ENCODE measurements around the gene TMEM181. TPM values are rescaled to one million over a fixed set of nuclear protein-coding genes. Genes with fewer than 3 reads are reported as not detected.
"Not testable (repeated sequence)": the region's sequence is repeated elsewhere in the genome, so short reads cannot be mapped to it uniquely, and the experiment has no call there.

The TMEM181 gene
- polyA plus RNA-seq, 1 of the 3 experiments (the other 2 are of a cell fraction) = 19.5 TPM

GRCh38 chr6:158556113-158556512, 3.8 kb upstream of the TMEM181 start:
- TF ChIP-seq RAD21 (IDR thresholded peaks at IDR 0.05; ENCODE audit: low read length) = no peak
- no peak for TF ChIP-seq RXRA (IDR thresholded peaks at IDR 0.05; ENCODE audit: borderline replicate concordance, low read depth)
- no peak for TF ChIP-seq ZBTB33 (IDR thresholded peaks at IDR 0.05; ENCODE audit: borderline replicate concordance, low read depth)
- TF ChIP-seq USF1 (IDR thresholded peaks at IDR 0.05; ENCODE audit: borderline replicate concordance, low read depth) = no peak
- no peak for TF ChIP-seq NFIC (IDR thresholded peaks at IDR 0.05; ENCODE audit: borderline replicate concordance)
- TF ChIP-seq CHD2 (IDR thresholded peaks at IDR 0.05; ENCODE audit: low read length, partially characterized antibody) = no peak
- TF ChIP-seq RFX5 (IDR thresholded peaks at IDR 0.05; ENCODE audit: low read length) = no peak
- WGBS (ENCODE audit: low lambda C conversion rate) = 83% methylated on average over 7 of the region's 7 CpGs
- H3F3A ChIP-seq (replicated peaks; ENCODE audit: insufficient read depth) = no peaks in the 10 kb centered on the region
- H3K9me3 ChIP-seq = no peaks in the 10 kb centered on the region
- H3K27me3 ChIP-seq (ENCODE audit: insufficient read depth) = no peaks in the 10 kb centered on the region
- H3K79me2 ChIP-seq (ENCODE audit: insufficient read depth) = peaks cover 10% of the 10 kb centered on the region
- peaks cover 3 to 13% of the 10 kb centered on the region in 2 experiments; a peak in 3 of 4 replicates for H3K4me1 ChIP-seq (ENCODE audit: control insufficient read depth in 1 of 2, insufficient read depth in 2 of 2, low read depth in 1 of 2, low read length in 1 of 2)
- ChIA-PET CTCF (interaction anchor here (1.3 to 4.2 kb wide), 2 partner anchors 41 to 335 kb away, joined by 3 to 14 read pairs; no protein-coding TSS in a partner anchor), POLR2A (no interaction called here)
- no peak overlapping the region for H3K4me3 ChIP-seq (ENCODE audit: low read depth in 2 of 2, low read length in 1 of 2)
- no peak for DNase-seq
- no peak overlapping the region for H3K9ac ChIP-seq
- no peak overlapping the region for H3K4me2 ChIP-seq
- H3K36me3 ChIP-seq (replicated peaks in 1 of 2; ENCODE audit: control insufficient read depth in 1 of 2, insufficient read depth in 2 of 2, low read length in 1 of 2) = no peaks in the 10 kb centered on the region
- no peak overlapping the region for H2AFZ ChIP-seq (ENCODE audit: low read depth)
- H3K9me2 ChIP-seq = no peaks in the 10 kb centered on the region
- H3K27ac ChIP-seq (ENCODE audit: low read depth in 2 of 2, low read length in 1 of 2) = no peak overlapping the region
- H4K20me1 ChIP-seq (ENCODE audit: insufficient read depth) = peaks cover 1% of the 10 kb centered on the region

- not testable (repeated sequence) for H3F3A ChIP-seq (replicated peaks; ENCODE audit: insufficient read depth); H2AFZ ChIP-seq (ENCODE audit: low read depth); H3K9ac ChIP-seq; H3K9me2 ChIP-seq; DNase-seq; H3K9me3 ChIP-seq; H3K27me3 ChIP-seq (ENCODE audit: insufficient read depth); H3K27ac ChIP-seq (ENCODE audit: low read depth in 2 of 2, low read length in 1 of 2); H3K4me3 ChIP-seq (ENCODE audit: low read depth in 2 of 2, low read length in 1 of 2); H3K36me3 ChIP-seq (replicated peaks in 1 of 2; ENCODE audit: control insufficient read depth in 1 of 2, insufficient read depth in 2 of 2, low read length in 1 of 2); H4K20me1 ChIP-seq (ENCODE audit: insufficient read depth); H3K4me2 ChIP-seq
- peaks cover 20% of the 10 kb centered on the region for H3K79me2 ChIP-seq (ENCODE audit: insufficient read depth)
- POLR2A ChIA-PET = interaction anchor here (1.2 kb wide), 1 partner anchor 20 kb away, joined by 3 read pairs; no protein-coding TSS in a partner anchor
- WGBS (ENCODE audit: low lambda C conversion rate) = 100% methylated on average over 3 of the region's 3 CpGs
- peaks cover 11 to 23% of the 10 kb centered on the region in 2 experiments; a peak in 3 of 4 replicates for H3K4me1 ChIP-seq (ENCODE audit: control insufficient read depth in 1 of 2, insufficient read depth in 2 of 2, low read depth in 1 of 2, low read length in 1 of 2)
- CTCF ChIA-PET = interaction anchor here (0.9 to 1.3 kb wide), 2 partner anchors 40 to 336 kb away, joined by 3 to 5 read pairs; no protein-coding TSS in a partner anchor
Measured at GRCh38 chr6:158557110-158557509, 2.8 kb upstream of the TMEM181 start.

GRCh38 chr6:158557927-158558326, 2.0 kb upstream of the TMEM181 start:
- ChIA-PET POLR2A (interaction anchor here (0.6 to 1.2 kb wide), 2 partner anchors 21 to 55 kb away, joined by 3 read pairs; no protein-coding TSS in a partner anchor), CTCF (interaction anchor here (0.8 to 1.1 kb wide), 4 partner anchors 19 to 344 kb away, joined by 3 to 5 read pairs (median 4); no protein-coding TSS in a partner anchor)
- peaks cover 11 to 27% of the 10 kb centered on the region in 2 experiments; a peak in 3 of 4 replicates for H3K4me1 ChIP-seq (ENCODE audit: control insufficient read depth in 1 of 2, insufficient read depth in 2 of 2, low read depth in 1 of 2, low read length in 1 of 2)
- TF ChIP-seq EZH2phosphoT487 (IDR thresholded peaks at IDR 0.05; ENCODE audit: borderline replicate concordance, low read depth) (no peak), RFX5 (IDR thresholded peaks at IDR 0.05; ENCODE audit: low read length) (no peak), USF2 (IDR thresholded peaks at IDR 0.05; ENCODE audit: borderline replicate concordance, low read depth, low read length) (no peak), ZBTB33 (IDR thresholded peaks at IDR 0.05; ENCODE audit: borderline replicate concordance, low read depth) (no peak), PBX3 (IDR thresholded peaks at IDR 0.05) (no peak), YY1 (IDR thresholded peaks at IDR 0.05; ENCODE audit: low read depth) (no peak), RXRA (IDR thresholded peaks at IDR 0.05; ENCODE audit: borderline replicate concordance, low read depth) (no peak), RCOR1 (IDR thresholded peaks at IDR 0.05; ENCODE audit: low read length) (no peak), EP300 (IDR thresholded peaks at IDR 0.05; ENCODE audit: borderline replicate concordance in 1 of 2, low read depth in 1 of 2, low read length in 1 of 2) (no peak), RAD21 (IDR thresholded peaks at IDR 0.05; ENCODE audit: low read length) (no peak)

More at GRCh38 chr6:158557927-158558326, 2.0 kb upstream of the TMEM181 start:
- no peaks in the 10 kb centered on the region for H3K27me3 ChIP-seq (ENCODE audit: insufficient read depth)
- no peak overlapping the region for H3K4me2 ChIP-seq
- 88% methylated on average over 3 of the region's 5 CpGs for WGBS (ENCODE audit: low lambda C conversion rate)
- H3K9ac ChIP-seq = no peak overlapping the region
- no peaks in the 10 kb centered on the region for H3K9me3 ChIP-seq
- H3F3A ChIP-seq (replicated peaks; ENCODE audit: insufficient read depth) = no peaks in the 10 kb centered on the region
- DNase-seq = no peak
- H3K79me2 ChIP-seq (ENCODE audit: insufficient read depth) = peaks cover 28% of the 10 kb centered on the region
- no peak overlapping the region for H3K27ac ChIP-seq (ENCODE audit: low read depth in 2 of 2, low read length in 1 of 2)
- H3K36me3 ChIP-seq (replicated peaks in 1 of 2; ENCODE audit: control insufficient read depth in 1 of 2, insufficient read depth in 2 of 2, low read length in 1 of 2) = no peaks in the 10 kb centered on the region
- no peak overlapping the region for H2AFZ ChIP-seq (ENCODE audit: low read depth)
- no peak overlapping the region for H3K4me3 ChIP-seq (ENCODE audit: low read depth in 2 of 2, low read length in 1 of 2)
- H4K20me1 ChIP-seq (ENCODE audit: insufficient read depth) = peaks cover 18% of the 10 kb centered on the region
- H3K9me2 ChIP-seq = no peaks in the 10 kb centered on the region
